Neural crest cell (in vitro differentiated cells): ENCODE data around the gene DOCK11. TPM values are rescaled to one million over a fixed set of nuclear protein-coding genes. Genes with fewer than 3 reads are reported as not detected.

Source experiments
- DNase-seq: peaks from one replicate; pipeline ENCODE4 v3.0.0; 2021; ENCODE audit warnings: low read depth, mixed read lengths, low spot score
- H3K27ac Mint-ChIP-seq: one replicate; pipeline ENCODE4 v1.8.0; 2021; ENCODE audit warnings: mild to moderate bottlenecking, mixed read lengths; ENCODE audit not compliant: unreplicated experiment
- H3K27me3 Mint-ChIP-seq: 2 replicates; pipeline ENCODE4 v1.8.0; 2021; ENCODE audit warnings: low read depth, mild to moderate bottlenecking, mixed read lengths
- H3K36me3 Mint-ChIP-seq: 2 replicates; pipeline ENCODE4 v1.8.0; 2021; ENCODE audit warnings: low read depth, mild to moderate bottlenecking, mixed read lengths
- H3K4me1 Mint-ChIP-seq: 2 replicates; pipeline ENCODE4 v1.8.0; 2021; ENCODE audit warnings: mixed read lengths
- H3K4me3 Mint-ChIP-seq: one replicate; pipeline ENCODE4 v1.8.0; 2021; ENCODE audit warnings: mild to moderate bottlenecking, mixed read lengths
- H3K9me3 Mint-ChIP-seq: 2 replicates; pipeline ENCODE4 v1.8.0; 2021; ENCODE audit warnings: mixed read lengths
- total RNA-seq: library from RNA; stranded (reverse); gene quantifications from 2 replicates; pipeline ENCODE4 v1.2.1, GENCODE V29; 2021
- TF ChIP-seq, protein P1 (sequence below): fragments of 200-600 bp; sonication (generic); conservative IDR thresholded peaks from 2 replicates; pipeline ENCODE4 v1.5.0; 2021; ENCODE audit warnings: antibody characterized with exemption, mild to moderate bottlenecking

DOCK11 gene
- total RNA-seq, 1 donor from 2014 or later = 14.6 TPM

DNA sequence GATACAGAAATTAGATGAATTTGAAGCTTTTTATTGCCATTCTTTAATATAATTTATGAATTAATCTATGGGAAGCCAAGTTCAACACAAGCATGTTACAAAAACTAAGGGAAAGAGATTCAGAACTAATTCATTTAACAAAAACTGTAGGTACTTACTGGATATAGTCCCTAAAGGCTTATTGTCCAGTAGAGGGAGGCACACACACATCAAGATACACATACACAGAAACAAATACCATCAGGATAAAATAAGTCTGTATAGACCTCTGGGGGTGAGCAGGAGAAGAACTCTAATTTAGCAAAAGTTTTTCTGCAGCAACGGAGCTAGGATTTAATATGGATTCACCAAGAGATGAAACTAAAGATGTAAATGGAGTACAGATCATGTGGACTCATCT lies 148.8 kb downstream of the DOCK11 start:
- DNase-seq = no peak
- no peaks in the 10 kb centered on the region for H3K27me3 Mint-ChIP-seq
- peaks cover 7% of the 10 kb centered on the region for H3K4me1 Mint-ChIP-seq
- TF ChIP-seq, protein P1, sequence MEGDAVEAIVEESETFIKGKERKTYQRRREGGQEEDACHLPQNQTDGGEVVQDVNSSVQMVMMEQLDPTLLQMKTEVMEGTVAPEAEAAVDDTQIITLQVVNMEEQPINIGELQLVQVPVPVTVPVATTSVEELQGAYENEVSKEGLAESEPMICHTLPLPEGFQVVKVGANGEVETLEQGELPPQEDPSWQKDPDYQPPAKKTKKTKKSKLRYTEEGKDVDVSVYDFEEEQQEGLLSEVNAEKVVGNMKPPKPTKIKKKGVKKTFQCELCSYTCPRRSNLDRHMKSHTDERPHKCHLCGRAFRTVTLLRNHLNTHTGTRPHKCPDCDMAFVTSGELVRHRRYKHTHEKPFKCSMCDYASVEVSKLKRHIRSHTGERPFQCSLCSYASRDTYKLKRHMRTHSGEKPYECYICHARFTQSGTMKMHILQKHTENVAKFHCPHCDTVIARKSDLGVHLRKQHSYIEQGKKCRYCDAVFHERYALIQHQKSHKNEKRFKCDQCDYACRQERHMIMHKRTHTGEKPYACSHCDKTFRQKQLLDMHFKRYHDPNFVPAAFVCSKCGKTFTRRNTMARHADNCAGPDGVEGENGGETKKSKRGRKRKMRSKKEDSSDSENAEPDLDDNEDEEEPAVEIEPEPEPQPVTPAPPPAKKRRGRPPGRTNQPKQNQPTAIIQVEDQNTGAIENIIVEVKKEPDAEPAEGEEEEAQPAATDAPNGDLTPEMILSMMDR = peak; percentile 58
- no peak overlapping the region for H3K27ac Mint-ChIP-seq
- H3K36me3 Mint-ChIP-seq = peaks cover 3% of the 10 kb centered on the region
- H3K9me3 Mint-ChIP-seq = peaks cover 3% of the 10 kb centered on the region
- H3K4me3 Mint-ChIP-seq = no peak overlapping the region

DNA sequence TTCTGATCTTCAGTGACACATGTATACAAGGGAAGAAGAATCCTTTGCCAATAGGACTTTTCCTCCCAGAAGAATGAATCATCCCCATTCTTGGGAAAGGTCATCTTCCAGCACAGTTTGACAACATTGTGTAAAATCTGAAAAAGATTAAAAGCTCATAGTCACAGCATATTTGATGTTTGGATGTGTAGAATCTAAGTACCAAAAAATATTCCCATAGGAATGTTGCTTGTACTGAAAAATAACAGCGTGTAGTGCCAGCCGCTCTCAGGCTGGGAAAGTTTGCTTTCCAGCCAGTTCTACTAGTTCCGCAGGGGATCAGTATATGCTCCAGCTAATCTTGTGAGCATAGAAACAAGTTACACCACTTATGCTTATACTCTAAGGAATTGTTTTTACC lies 157.1 kb downstream of the DOCK11 start:
- H3K36me3 Mint-ChIP-seq = peaks cover 5% of the 10 kb centered on the region
- TF ChIP-seq, protein P1 = no peak
- no peaks in the 10 kb centered on the region for H3K4me1 Mint-ChIP-seq
- H3K27ac Mint-ChIP-seq = no peak overlapping the region
- no peaks in the 10 kb centered on the region for H3K27me3 Mint-ChIP-seq
- no peak overlapping the region for H3K4me3 Mint-ChIP-seq
- DNase-seq = no peak
- H3K9me3 Mint-ChIP-seq = no peaks in the 10 kb centered on the region

DNA sequence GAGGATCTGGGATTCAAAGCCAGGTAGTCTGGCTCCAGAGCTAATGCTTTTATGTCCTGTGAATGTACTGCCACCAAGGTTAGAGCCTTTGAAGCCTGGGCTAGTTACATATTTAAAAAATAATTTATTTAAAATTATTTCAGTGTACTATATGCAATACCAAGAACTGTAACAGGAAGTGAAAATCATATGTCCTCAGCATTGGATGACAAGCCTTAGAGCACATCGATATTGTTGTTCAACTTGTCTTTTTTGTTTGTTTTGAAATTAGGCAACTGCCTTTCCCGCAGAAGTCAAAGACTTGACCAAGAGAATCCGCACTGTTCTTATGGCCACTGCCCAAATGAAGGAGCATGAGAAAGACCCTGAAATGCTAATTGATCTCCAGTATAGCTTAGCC lies 158.7 kb downstream of the DOCK11 start:
- Mint-ChIP-seq H3K27ac (no peak overlapping the region), H3K4me3 (no peak overlapping the region), H3K9me3 (peaks cover under 1% of the 10 kb centered on the region), H3K27me3 (no peaks in the 10 kb centered on the region), H3K36me3 (peaks cover 7% of the 10 kb centered on the region), H3K4me1 (no peaks in the 10 kb centered on the region)
- no peak for DNase-seq
- TF ChIP-seq, protein P1 = no peak

DNA sequence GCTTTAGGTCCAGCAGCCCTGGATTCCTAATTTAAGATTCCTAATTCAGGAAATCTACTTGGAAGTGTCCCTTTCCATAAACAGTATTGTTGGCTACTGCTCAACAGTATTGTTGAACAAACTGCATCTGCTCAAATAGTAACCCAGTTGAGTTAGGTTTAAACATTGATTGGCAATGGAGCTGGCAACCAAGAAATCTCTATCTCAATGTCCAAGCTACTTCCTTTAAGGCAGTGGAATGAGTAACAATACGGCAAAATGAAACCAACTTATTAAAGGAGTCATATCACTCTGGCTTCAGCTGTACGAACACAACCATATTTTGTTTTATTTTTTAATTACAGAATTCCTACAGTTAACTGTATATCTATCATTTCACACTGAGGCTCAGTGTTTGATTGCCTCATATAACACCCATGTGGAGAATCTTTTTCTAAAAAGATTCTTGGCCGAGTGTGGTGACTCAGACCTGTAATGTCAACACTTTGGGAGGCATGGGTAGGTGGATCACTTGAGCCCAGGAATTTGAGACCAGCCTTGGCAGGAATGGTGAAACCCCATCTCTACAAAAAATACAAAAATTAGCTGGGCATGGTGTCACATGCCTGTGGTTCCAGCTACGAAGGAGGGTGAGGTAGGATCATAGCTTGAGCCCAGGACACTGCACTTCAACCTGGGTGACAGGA lies 160.1 kb downstream of the DOCK11 start:
- Mint-ChIP-seq H3K27me3 (no peaks in the 10 kb centered on the region), H3K4me3 (no peak overlapping the region), H3K36me3 (peaks cover 7% of the 10 kb centered on the region), H3K4me1 (no peaks in the 10 kb centered on the region), H3K27ac (no peak overlapping the region), H3K9me3 (peaks cover 3% of the 10 kb centered on the region)
- DNase-seq = no peak
- TF ChIP-seq, protein P1 = no peak

DNA sequence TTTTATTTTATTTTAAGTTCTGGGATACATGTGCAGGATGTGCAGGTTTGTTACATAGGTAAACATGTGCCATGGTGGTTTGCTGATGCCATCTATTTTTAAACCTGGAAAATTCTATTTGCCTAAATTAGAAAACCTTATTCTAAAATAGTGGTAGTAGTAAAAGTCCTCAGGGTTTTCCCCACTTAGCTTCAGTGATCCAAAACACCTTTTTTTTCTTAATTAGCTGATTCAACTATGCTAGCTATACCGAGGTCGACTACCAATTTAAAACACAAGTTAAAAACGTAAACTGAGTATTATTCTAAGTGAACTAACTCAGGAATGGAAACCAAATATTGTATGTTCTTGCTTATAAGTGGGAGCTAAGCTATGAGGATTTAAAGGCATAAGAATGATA lies 161.8 kb downstream of the DOCK11 start:
- TF ChIP-seq, protein P1 = no peak
- DNase-seq = no peak
- Mint-ChIP-seq H3K9me3 (peaks cover 6% of the 10 kb centered on the region), H3K27ac (no peak overlapping the region), H3K4me3 (no peak overlapping the region), H3K4me1 (no peaks in the 10 kb centered on the region), H3K36me3 (peaks cover 7% of the 10 kb centered on the region), H3K27me3 (no peaks in the 10 kb centered on the region)
